ENCODE results near the gene NUDT15.
"Not testable (repeated sequence)": the region's sequence is repeated elsewhere in the genome, so short reads cannot be mapped to it uniquely, and the experiment has no call there.

The NUDT15 gene

DNA sequence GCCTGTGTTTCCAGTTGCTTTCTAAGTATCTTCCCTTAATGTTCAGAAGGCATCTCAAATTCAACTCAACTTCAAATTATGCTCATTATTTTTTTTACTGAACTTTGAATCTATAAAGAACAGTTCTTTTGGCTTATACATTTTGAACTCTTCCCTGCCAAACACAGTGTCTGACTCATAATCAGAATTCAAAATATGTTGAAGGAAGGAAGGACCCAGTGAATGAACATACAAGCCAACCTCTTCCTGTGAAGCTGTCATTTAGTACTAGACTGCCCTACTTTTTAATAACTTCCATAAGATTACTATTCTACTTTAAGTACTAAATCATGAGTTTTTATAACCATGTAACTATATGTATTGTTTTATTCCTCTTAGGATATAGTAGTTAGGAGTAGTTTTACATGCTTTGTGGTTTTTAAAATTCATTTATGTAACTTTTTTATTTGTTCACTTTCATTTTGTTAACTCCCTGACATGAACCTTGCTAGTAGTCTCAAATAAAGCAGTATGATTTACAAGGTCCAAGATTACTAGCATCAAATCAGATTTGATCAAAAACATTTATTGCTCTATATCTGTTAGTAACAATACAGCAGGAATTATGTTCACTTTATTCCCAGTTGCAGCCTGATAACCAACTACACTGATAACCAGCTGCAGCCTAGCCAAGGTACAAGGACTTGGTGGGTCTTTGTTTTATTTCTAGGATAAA lies 6.4 kb downstream of the NUDT15 start:
- DNase-seq: no peak

DNA sequence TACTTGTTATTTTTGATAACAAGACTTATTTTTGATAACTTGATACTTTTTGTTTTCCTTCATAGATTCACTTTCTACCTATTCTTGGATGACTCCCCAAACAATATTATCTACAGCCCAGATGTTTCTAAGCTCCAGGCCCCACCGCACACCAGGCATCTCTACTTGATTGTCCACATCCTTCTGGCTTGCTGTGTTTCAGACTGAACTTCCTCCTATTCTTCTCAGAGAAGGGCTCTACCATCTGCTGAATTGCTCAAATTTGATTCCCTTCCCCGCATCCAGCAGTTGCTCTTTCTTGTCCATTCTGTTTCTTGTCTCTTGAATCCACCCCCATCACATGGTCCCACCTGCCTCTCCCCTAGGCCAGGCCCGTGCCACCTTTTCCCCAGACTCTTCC lies 13.0 kb downstream of the NUDT15 start:
- DNase-seq: no peak

DNA sequence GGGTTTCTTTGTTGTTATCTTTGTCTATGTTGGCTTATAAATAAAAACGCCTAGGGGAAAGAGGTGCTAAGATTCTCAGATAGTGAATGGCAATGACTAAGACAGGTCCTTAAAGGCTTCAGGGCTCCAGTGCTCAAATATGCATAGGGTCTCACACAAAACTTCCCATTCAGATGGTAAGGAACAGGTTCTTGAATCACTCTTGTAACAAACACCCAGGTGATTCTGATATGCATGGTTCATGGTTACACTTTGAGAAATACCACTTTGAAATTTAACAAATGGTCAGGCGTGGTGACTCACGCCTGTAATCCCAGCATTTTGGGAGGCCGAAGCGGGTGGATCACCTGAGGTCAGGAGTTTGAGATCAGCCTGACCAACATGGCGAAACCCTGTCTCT lies 17.1 kb downstream of the NUDT15 start:
- no peak for DNase-seq

DNA sequence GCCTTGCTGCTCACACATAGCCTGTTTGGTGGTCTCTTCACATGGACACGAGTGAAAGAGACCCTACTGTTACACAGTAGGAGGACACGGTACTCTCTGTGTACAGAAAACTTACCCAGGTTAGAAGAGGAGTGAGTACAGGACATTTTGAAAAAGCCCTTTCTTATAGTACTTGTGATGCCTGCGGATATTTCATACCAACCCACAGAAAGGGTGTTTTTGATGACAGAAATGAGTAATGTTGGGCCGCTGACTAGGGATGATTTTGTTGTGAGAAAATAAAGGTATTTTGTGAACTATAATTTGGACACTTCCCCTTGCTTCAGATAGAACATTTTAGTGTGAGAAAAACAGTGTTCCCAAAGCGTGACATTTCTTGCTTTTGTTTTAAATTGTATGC lies 18.2 kb downstream of the NUDT15 start:
- DNase-seq: no peak

DNA sequence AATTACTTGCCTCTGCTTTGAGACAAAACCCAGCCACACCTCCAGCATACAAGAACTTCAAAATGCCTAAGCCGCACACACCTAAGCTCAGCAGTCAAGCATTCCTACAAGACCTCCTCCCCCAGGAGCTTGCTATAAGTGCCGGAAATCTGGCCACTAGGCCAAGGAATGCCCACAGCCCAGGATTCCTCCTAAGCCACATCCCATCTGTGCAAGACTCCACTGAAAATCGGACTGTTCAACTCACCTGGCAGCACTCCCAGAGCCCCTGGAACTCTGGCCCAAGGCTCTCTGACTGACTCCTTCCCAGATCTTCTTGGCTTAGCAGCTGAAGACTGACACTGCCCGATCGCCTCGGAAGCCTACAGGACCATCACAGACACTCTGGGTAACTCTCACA lies 21.0 kb downstream of the NUDT15 start:
- DNase-seq: not testable (repeated sequence)

GRCh38 chr13:48059951-48060350 lies 22.4 kb downstream of the NUDT15 start:
- DNase-seq: not testable (repeated sequence)

DNA sequence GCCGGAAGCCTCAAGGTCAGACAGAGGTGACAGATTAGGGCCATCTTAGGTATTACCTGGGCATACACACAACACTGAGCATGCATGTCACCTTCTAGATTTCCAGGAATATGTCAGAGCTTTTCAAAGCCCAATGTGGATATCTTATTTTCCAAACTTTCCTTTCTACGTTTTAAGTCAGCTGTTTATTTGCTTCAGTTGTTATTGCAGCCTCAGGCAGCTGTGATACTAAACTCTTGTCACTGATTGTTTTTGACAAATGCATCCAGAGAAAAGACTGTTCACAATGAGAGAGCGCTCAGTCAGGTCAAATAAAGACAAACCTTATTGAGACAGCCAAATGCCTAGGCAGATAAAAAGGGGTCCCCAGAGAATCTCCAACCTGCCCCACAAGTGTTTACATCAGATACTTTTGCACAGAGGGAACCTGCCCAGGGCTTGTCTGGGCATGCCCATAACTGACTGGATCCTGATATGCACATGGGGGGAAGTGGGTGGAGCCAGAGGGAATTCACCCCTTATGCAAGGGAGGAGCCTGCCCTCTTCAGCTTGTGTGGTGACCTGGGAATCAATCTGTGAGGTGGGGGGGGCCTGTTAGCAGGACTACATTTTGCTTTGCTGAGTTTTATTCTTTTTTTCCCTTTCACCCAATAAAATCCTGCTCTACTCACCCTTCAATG lies 28.9 kb downstream of the NUDT15 start:
- no peak for DNase-seq

GRCh38 chr13:48068036-48068435 lies 30.5 kb downstream of the NUDT15 start:
- no peak for DNase-seq

- DNase-seq: no peak
These were observed 31.4 kb downstream of the NUDT15 start for GRCh38 chr13:48068952-48069351.

DNA sequence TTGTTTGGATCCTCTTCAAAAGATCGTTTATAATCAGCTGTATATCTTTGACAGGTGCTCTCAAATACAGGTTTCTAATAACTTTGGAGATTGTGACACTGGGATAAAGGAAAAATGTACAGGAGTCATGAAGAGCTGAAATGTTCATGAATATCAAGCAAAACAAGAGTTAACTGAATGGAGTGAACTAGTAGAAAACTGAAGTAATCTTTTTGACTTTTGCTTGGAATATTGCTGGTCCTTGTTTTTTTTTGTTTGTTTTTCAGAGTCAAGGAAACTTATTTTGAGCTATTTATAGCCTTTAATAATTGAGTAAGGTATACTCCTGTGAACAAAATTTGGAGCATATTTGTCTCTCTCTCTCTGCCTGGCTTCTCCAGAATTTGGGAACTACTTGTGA lies 32.0 kb downstream of the NUDT15 start:
- DNase-seq: no peak

- no peak for DNase-seq
These were observed 33.4 kb downstream of the NUDT15 start for GRCh38 chr13:48070942-48071341.

DNA sequence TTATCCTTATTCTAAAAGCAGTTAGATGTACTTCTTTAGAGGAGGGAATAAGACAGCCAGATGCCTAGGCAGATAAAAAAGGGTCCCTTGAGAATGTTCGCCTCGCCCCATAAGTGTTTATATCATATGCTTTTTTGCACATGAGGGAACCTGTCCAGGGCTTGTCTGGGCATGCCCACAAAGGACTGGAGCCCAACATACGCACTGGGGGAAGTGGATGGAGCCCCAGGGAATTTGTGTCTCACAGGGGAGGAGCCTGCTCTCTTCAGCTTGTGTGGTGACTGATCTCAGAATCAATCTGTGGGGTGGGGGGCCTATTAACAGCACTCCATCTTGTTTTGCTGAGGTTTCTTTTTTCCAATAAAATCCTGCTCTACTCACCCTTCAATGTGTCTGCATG lies 34.8 kb downstream of the NUDT15 start:
- no peak for DNase-seq

GRCh38 chr13:48072787-48073186 lies 35.3 kb downstream of the NUDT15 start:
- no peak for DNase-seq

DNA sequence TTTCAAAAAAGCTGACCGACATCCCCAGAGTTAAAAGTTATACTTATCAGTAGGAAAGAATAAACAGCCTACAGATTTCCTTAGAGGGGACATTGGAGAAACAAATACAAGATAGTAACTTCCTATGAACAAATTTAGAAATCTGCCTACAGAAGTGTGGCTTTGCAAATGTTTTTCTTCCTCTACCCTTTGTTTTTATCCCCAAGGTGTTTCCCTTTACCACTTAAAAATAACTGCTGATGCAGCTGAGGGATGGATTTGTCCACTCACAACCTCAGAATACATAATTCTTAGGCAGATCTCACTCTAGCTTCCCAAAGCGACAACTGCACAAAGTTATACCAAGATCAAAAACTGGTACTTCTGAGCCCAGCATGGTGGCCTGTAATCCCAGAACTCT lies 36.5 kb downstream of the NUDT15 start:
- no peak for DNase-seq

- DNase-seq: no peak
These were observed 40.7 kb downstream of the NUDT15 start for GRCh38 chr13:48078251-48078656.

DNA sequence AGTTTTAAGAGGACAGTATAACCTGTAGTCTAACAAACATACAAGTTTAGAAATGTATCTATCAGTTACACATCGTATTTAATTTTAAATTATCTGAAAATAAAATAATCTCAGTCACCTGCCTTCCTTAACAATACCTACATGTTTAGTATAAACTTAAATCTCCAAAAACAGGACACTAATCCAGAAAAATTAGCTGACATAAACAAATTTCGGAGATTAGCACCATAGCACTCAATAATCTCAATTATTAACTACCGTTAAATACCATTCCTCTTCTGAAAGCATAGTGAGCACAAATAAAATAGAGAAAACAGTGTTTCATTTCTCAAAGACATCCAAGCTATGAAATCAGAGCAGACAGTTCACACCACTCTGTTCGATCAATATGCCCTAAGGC lies 44.2 kb downstream of the NUDT15 start:
- no peak for DNase-seq

- DNase-seq: no peak
These were observed 48.7 kb downstream of the NUDT15 start for GRCh38 chr13:48086272-48086671.

GRCh38 chr13:48093588-48093987 lies 56.1 kb downstream of the NUDT15 start:
- no peak for DNase-seq

GRCh38 chr13:48094404-48094780 lies 56.9 kb downstream of the NUDT15 start:
- no peak for DNase-seq

GRCh38 chr13:48094781-48095502 lies 57.4 kb downstream of the NUDT15 start, which contains the start of gene MED4:
MED4 (minus strand) TSS chr13:48095104; CDS start chr13:48095078, 26 bp downstream.
- peak; percentile 78 for DNase-seq

DNA sequence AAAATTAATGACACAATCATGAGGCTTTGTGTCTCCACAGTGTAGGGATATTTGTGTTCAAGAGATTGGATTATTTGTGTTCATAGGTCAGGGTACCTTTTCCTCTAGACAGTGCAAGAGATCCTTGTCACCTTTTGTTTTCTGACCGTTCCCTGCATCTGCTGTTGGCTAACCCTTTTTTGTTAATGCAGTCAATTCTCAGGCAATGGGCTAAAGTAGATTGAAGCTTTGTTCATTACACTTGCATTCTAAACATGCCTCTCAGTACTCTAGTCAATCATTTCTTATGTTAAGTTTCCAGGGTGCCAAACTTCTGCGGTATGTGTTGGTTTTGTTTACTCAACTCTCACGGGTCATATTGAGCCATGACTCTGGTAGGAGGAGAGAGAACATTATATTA lies 59.1 kb downstream of the NUDT15 start:
- DNase-seq: no peak
